Neural progenitor cell (in vitro differentiated cells): ENCODE results near the gene CLINT1.

Source experiments
- EZH2phosphoT487 ChIP-seq: fragments of 200-600 bp; sonication (generic); IDR thresholded peaks from 2 replicates; pipeline ENCODE4 v1.6.1; 2017; ENCODE audit warnings: antibody characterized with exemption
- TF ChIP-seq, protein P1 (sequence below): fragments of 200-600 bp; sonication (generic); IDR thresholded peaks from 2 replicates; pipeline ENCODE4 v1.5.1; 2017; ENCODE audit warnings: antibody characterized with exemption, mild to moderate bottlenecking

DNA sequence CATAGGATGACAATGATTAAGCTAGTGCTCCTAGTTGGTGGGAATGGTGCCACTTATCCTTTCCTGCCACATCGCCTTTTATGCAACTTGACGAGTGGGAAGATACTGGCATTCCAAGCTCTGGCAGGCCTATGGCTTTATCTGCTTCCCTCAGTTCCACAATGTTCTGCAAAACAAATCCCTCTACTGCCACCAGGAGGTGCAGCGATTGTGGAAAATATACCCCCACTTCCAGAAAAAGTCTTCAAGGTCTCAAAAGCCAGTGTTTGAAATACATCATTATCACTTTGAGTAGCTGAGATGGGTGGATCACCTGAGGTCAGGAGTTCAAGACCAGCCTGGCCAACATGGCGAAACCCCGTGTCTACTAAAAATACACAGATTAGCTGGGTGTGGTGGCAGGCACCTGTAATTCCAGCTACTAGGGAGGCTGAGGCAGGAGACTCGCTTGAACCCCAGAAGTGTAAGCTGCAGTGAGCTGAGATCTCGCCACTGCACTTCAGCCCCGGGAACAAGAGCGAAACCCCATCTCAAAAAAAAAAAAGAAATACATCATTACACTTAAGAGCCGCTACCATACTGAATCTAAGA lies 3.4 kb downstream of the CLINT1 start:
- TF ChIP-seq, protein P1, sequence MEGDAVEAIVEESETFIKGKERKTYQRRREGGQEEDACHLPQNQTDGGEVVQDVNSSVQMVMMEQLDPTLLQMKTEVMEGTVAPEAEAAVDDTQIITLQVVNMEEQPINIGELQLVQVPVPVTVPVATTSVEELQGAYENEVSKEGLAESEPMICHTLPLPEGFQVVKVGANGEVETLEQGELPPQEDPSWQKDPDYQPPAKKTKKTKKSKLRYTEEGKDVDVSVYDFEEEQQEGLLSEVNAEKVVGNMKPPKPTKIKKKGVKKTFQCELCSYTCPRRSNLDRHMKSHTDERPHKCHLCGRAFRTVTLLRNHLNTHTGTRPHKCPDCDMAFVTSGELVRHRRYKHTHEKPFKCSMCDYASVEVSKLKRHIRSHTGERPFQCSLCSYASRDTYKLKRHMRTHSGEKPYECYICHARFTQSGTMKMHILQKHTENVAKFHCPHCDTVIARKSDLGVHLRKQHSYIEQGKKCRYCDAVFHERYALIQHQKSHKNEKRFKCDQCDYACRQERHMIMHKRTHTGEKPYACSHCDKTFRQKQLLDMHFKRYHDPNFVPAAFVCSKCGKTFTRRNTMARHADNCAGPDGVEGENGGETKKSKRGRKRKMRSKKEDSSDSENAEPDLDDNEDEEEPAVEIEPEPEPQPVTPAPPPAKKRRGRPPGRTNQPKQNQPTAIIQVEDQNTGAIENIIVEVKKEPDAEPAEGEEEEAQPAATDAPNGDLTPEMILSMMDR: peak; percentile 75
- TF ChIP-seq EZH2phosphoT487: no peak
